ENCODE measurements around the gene PTPRQ.
A peak's percentile ranks its signal among the peaks of the same experiment; 100 is the strongest.
"Not testable (repeated sequence)": the region's sequence is repeated elsewhere in the genome, so short reads cannot be mapped to it uniquely, and the experiment has no call there.

Gene PTPRQ

GRCh38 chr12:80659512-80660063 is 215.6 kb downstream of the PTPRQ start:
- DNase-seq: no peak

- no peak for DNase-seq
These were observed 218.6 kb downstream of the PTPRQ start for GRCh38 chr12:80662586-80662985.

- DNase-seq: no peak
These were observed 226.2 kb downstream of the PTPRQ start for GRCh38 chr12:80670214-80670613.

- not testable (repeated sequence) for DNase-seq
These were observed 232.1 kb downstream of the PTPRQ start for GRCh38 chr12:80676042-80676636.

- no peak for DNase-seq
These were observed 232.8 kb downstream of the PTPRQ start for GRCh38 chr12:80676856-80677255.

- DNase-seq: no peak
These were observed 234.0 kb downstream of the PTPRQ start for GRCh38 chr12:80677994-80678393.

- no peak for DNase-seq
These were observed 235.5 kb downstream of the PTPRQ start for GRCh38 chr12:80679346-80680131.

DNA sequence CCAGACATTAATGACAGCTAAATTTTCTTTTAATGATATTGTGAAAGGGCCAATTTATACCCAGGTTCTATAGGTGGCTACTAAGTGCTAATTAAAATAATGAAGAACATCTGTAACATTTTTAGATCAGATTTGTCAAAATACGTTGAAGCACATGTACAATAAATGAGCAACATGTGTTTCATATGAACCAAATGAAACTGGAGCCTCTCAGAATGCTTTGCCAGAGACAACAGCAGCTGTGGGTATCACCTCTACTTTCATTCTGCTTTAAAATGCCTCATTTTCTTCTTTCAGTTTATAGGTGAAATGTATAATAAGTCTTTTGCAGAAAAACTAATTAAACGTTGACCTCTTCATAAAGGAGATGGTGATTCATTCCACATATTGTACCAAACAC is 237.3 kb downstream of the PTPRQ start:
- DNase-seq: peak; percentile 88

DNA sequence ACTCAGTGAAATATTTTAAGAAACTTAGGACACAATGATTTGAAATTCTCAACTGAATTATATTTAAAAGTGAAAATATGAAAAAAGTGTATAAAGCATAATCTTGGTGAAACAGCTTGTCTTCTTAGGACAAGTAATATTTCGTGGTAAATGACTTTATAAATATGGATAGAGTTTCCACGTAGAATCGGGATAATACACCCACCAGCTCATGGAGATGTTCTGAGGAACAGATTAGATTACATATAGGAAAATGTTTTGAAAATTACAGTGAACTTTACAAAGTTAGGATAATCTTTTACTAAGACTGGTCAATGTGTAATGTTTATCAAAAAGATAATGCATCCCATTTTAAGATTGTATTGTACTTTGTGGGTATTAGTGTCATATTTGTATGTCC is 237.8 kb downstream of the PTPRQ start:
- DNase-seq: peak; percentile 15

DNA sequence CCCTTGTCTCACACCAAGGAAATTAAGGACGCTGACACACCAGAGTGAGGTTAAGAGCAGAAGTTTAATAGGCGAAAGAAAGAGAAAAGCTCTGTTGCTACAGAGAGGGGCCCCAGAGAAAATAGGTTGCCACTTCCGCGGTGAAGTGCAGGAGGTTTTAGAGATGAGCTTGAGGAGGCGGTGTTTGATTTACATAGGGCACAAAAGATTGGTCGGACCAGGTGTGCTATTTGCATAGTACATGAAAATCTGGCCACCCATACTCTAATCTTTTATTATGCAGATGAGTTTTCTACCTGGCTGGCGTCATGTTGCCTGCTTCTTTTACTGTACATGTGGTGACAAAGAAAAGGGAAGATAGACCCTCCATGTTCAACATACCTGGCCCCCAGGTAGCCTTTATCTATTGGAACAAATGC is 240.1 kb downstream of the PTPRQ start:
- no peak for DNase-seq

- no peak for DNase-seq
These were observed 246.1 kb downstream of the PTPRQ start for GRCh38 chr12:80690090-80690489.

GRCh38 chr12:80690513-80690912 is 246.5 kb downstream of the PTPRQ start:
- DNase-seq: no peak

DNA sequence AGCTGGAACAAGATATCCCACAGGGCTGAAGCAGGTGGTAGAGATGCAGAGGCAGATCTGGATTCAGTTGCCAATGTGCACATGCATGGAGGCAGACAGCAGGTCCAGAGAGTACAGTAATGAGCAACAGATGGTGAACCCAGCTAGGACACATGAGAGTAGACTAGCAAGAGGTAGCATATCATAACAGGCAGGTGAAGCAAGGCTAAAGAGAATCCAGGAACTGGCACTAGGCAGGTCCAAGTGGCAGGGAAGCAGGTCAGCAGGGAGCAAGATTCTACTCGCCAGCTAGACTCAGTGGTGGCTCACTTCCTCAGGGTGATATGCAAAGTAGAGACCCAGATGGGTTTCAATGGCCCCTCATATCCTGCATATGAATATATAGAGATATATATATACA is 248.1 kb downstream of the PTPRQ start:
- peak; percentile 99 for DNase-seq

DNA sequence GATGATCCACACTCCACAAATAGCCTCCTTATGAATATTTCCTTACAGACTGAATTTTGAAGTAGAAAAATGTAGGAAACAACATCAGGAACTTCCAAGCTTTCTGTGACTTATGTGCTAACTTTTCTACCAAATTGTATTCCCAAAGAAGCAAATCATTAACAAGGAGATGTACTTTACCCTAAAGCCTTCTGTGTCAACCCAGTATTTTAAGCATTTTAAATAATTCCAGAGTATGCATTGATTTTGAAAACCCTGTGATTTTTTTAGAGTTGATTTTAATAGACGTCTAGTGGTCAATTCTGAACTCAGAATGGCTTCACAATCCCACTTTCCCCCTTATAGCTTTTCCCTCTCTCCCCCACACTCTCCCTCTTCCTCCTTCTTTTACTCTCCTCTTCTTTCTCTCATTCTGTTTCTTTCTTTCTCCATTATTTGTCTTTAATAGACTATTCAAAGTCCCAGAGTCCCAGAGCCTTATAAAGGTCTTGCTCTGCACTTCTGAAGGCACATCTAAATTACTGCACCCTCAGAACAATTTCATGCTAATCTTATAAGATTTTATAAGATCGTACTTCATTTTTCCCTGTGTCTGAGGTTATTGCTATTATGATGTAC is 253.3 kb downstream of the PTPRQ start:
- DNase-seq: no peak

- no peak for DNase-seq
These were observed 254.2 kb downstream of the PTPRQ start for GRCh38 chr12:80698256-80698655.

DNA sequence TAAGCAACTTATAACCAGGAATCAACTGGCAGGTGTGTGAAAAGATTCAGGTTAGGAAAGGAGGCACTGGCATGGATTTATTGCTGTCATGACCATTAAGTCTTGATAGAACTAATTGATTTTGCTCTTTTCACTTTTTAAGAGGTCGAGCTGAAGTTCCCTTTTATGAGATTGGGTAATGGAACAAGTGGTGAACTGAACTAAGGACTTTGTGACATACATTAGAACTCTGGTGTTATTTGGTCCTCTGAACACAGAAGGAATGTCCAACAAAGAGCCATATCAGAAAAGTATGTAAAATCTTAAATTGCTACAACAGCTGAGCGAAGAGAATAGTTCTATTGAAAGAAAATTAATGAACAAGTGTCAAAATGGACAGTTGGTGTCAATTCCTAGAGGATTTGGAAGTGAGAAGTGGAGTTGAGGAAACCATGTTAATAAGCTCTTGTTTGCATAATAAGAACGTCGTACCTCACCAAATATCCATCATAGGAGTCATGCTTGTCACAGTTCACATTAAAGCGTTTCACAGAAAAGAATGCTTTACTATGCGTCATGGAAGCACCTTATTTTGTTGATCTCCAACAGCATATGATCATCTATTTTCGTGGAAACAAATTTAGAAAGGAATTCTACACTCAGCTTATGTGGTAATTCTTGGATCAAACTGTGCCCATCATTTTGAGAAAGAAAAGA is 255.0 kb downstream of the PTPRQ start:
- DNase-seq: no peak

DNA sequence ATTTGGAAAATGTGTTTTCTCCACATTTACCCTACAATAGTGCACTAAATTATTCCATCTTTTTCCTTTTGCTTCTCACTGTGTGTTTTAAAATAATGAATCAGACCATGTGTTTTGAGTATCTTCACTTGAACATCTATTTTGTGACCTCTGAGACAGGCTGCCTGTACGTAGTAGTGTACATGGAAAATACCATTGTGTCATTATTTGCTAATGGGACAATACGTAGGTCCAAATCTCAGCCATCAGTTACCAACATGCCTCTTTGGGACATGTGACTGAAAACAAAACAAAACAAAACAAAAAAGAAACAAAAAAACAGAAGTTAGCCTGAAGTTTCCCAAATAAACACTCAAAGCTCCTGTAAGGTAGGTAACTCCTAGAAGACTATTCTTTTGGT is 256.3 kb downstream of the PTPRQ start:
- DNase-seq: no peak

DNA sequence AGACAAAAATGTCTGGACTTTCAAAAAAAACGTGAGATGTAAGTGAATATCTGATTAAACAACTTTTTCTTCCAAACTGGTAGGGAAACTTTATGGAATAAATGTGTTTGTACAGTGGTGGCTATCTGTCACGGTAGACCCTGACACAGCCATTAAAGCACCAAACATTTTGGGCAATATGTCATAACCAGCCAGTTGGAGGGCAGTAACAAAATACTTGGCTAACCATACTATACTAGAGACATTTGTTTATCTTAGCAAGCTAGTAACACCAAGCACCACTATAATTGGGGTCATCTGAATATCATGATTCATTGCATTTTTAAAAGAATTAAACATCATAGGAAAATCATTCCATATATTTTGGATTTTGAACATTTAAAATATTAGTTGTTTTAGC is 257.4 kb downstream of the PTPRQ start:
- DNase-seq: peak; percentile 13

DNA sequence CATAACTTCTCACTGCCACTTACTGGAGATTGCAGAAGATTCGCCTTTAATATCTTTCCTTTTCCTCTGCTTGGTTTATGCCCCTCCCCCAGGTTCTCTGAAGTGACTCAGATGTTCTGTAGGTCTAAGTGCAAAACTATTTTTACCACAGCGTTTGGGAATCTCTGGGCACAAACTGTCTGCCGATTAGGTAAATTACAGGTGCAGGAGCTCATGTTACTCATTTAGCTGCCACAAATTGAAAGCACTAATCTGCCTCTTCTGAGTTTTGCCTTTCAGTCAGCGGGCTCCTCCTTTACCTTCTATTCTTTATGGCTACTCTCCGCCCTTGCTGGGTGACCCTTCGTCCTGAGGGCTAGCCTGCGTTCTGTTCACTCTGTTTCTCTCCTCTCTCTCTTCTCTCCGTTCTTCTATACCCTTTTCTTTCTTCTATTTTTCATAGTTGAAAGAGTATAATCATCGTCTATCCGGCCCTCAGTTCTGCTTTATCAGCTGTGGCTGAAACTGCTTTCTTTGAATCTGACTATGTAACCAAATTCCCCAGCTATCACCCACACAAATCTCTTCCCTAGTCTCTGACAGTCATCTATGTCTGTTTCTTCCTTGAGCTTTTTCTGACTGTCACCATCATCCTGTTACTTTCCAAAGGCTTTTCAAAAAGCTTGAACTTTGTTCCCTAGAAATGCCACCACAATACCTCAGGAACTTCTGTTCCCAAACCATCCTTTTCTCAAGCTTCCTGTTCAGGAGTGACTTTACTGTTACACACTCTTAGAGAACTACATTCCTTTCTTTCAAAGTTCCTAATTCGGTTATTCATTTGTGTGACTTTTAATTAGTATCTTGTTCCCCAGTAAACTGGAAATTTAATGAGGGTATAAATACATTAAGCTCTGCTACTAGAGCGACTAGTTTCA is 259.1 kb downstream of the PTPRQ start:
- DNase-seq: peak; percentile 74

DNA sequence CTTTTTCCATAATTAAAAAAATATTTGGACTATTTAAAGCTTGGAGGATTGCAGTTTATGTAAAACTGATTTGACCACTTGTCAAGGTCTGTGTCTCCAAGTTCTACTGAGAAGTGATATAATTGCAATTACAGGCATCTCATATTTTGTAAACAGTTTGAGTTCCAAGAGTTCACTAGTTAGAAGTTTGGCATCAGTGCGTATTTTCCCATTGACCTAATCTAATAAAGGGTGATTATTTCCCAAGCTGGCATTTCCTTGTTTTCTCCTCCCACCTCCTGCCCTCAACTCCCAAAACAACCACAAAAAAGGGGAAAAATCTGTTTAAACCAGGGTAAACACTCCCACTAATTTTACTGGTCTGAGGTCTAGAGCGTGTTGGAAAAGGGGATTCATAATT is 260.4 kb downstream of the PTPRQ start:
- DNase-seq: no peak

- no peak for DNase-seq
These were observed 263.2 kb downstream of the PTPRQ start, which contains the start of gene MYF6 for GRCh38 chr12:80707126-80707829. Gene MYF6 (plus strand): TSS chr12:80707634. CDS start chr12:80707720, 86 bp downstream.

Data from NCI-H2171 treated with DMSO at 0.1 percent for 48 hours (cell line).